Measurements from ENCODE around the gene SDK1.

DNA sequence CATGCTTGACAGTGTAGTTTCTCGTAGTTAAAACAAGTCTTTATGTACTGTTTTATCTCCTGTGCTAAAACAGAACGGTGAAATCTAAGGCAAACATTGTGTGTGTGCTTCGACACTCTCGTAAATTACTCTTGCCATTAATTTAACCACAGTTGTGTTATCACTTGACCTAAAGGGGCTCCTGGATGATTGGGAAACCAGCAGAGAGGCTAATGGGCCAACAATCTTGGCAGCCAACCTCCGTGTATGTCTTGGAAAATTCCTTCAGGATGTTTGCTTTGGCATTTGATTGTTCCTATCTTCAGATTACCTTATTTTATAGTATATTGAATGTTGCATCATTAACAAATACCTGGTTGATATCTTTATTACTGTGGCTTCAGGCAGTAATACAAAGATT lies 409.5 kb downstream of the SDK1 start:
- TF ChIP-seq POLR2AphosphoS5 (IDR thresholded peaks at IDR 0.05; ENCODE audit: insufficient read depth in 1 of 2, low read depth in 1 of 2) (no peak), POLR2A (IDR thresholded peaks at IDR 0.05) (no peak)

Data from vagina (tissue), 2 donors.